ENCODE results near the gene CDIP1.

CDIP1 gene

GRCh38 chr16:4556112-4556511 is 17.5 kb upstream of the CDIP1 start, which contains the start of gene C16orf96:
C16orf96 (plus strand) TSS chr16:4556340; CDS start chr16:4556490, 150 bp downstream.
- Histone ChIP-seq H3K4me3 (ENCODE audit: low read length) (no peak within 1 kb of the TSS), H3K79me2 (ENCODE audit: control insufficient read depth, low read length) (no peaks in the 10 kb centered on the region), H3K9me3 (ENCODE audit: control insufficient read depth, insufficient read depth, low read length) (no peaks in the 10 kb centered on the region), H3K27me3 (ENCODE audit: control insufficient read depth, low read length) (no peaks in the 10 kb centered on the region; the same call in 1 of the 2 replicates), H3K36me3 (ENCODE audit: control insufficient read depth, low read length) (no peaks in the 10 kb centered on the region), H3K9me2 (replicated peaks; ENCODE audit: control insufficient read depth, low read length) (no peaks in the 10 kb centered on the region), H4K20me1 (ENCODE audit: control insufficient read depth, insufficient read depth, low read depth, low read length) (no peaks in the 10 kb centered on the region), H3K27ac (ENCODE audit: low read depth, low read length) (no peak within 1 kb of the TSS), H3F3A (ENCODE audit: control insufficient read depth, insufficient read depth) (no peaks in the 10 kb centered on the region), H3K4me1 (ENCODE audit: control insufficient read depth, low read length) (no peaks in the 10 kb centered on the region), H3K4me2 (ENCODE audit: low read length) (no peak within 1 kb of the TSS)
- TF ChIP-seq EZH2phosphoT487 (IDR thresholded peaks at IDR 0.05; ENCODE audit: borderline replicate concordance, low read length) (no peak), CTCF (IDR thresholded peaks at IDR 0.05; ENCODE audit: low read depth, low read length, poor library complexity, severe bottlenecking) (no peak)

GRCh38 chr16:4552541-4552940 is 14.0 kb upstream of the CDIP1 start:
- H3K27me3 ChIP-seq (ENCODE audit: control insufficient read depth, low read length) = no peaks in the 10 kb centered on the region; the same call in 1 of the 2 replicates
- H3K27ac ChIP-seq (ENCODE audit: low read depth, low read length) = no peak overlapping the region
- no peaks in the 10 kb centered on the region for H3K79me2 ChIP-seq (ENCODE audit: control insufficient read depth, low read length)
- H3K9me2 ChIP-seq (replicated peaks; ENCODE audit: control insufficient read depth, low read length) = no peaks in the 10 kb centered on the region
- no peak overlapping the region for H3K4me2 ChIP-seq (ENCODE audit: low read length)
- no peak overlapping the region for H3K4me3 ChIP-seq (ENCODE audit: low read length)
- no peaks in the 10 kb centered on the region for H3K4me1 ChIP-seq (ENCODE audit: control insufficient read depth, low read length)
- TF ChIP-seq EZH2phosphoT487 (IDR thresholded peaks at IDR 0.05; ENCODE audit: borderline replicate concordance, low read length) (no peak), CTCF (IDR thresholded peaks at IDR 0.05; ENCODE audit: low read depth, low read length, poor library complexity, severe bottlenecking) (no peak)
- no peaks in the 10 kb centered on the region for H3K9me3 ChIP-seq (ENCODE audit: control insufficient read depth, insufficient read depth, low read length)
- no peaks in the 10 kb centered on the region for H3F3A ChIP-seq (ENCODE audit: control insufficient read depth, insufficient read depth)
- H3K36me3 ChIP-seq (ENCODE audit: control insufficient read depth, low read length) = no peaks in the 10 kb centered on the region
- no peaks in the 10 kb centered on the region for H4K20me1 ChIP-seq (ENCODE audit: control insufficient read depth, insufficient read depth, low read depth, low read length)

GRCh38 chr16:4550591-4550990 is 12.0 kb upstream of the CDIP1 start:
- Histone ChIP-seq H3K79me2 (ENCODE audit: control insufficient read depth, low read length) (no peaks in the 10 kb centered on the region), H3K4me1 (ENCODE audit: control insufficient read depth, low read length) (peaks cover 2% of the 10 kb centered on the region), H3K27ac (ENCODE audit: low read depth, low read length) (no peak overlapping the region), H3K4me2 (ENCODE audit: low read length) (no peak overlapping the region), H3K4me3 (ENCODE audit: low read length) (no peak overlapping the region), H3K36me3 (ENCODE audit: control insufficient read depth, low read length) (no peaks in the 10 kb centered on the region), H4K20me1 (ENCODE audit: control insufficient read depth, insufficient read depth, low read depth, low read length) (no peaks in the 10 kb centered on the region), H3K9me3 (ENCODE audit: control insufficient read depth, insufficient read depth, low read length) (no peaks in the 10 kb centered on the region), H3K27me3 (ENCODE audit: control insufficient read depth, low read length) (no peaks in the 10 kb centered on the region; the same call in 1 of the 2 replicates), H3K9me2 (replicated peaks; ENCODE audit: control insufficient read depth, low read length) (no peaks in the 10 kb centered on the region), H3F3A (ENCODE audit: control insufficient read depth, insufficient read depth) (no peaks in the 10 kb centered on the region)
- TF ChIP-seq CTCF (IDR thresholded peaks at IDR 0.05; ENCODE audit: low read depth, low read length, poor library complexity, severe bottlenecking) (no peak), EZH2phosphoT487 (IDR thresholded peaks at IDR 0.05; ENCODE audit: borderline replicate concordance, low read length) (no peak)

All from DOHH2 (cell line).